ENCODE results near the gene PIGP.
A peak's percentile ranks its signal among the peaks of the same experiment; 100 is the strongest.
"Not testable (repeated sequence)": the region's sequence is repeated elsewhere in the genome, so short reads cannot be mapped to it uniquely, and the experiment has no call there.

Gene PIGP

DNA sequence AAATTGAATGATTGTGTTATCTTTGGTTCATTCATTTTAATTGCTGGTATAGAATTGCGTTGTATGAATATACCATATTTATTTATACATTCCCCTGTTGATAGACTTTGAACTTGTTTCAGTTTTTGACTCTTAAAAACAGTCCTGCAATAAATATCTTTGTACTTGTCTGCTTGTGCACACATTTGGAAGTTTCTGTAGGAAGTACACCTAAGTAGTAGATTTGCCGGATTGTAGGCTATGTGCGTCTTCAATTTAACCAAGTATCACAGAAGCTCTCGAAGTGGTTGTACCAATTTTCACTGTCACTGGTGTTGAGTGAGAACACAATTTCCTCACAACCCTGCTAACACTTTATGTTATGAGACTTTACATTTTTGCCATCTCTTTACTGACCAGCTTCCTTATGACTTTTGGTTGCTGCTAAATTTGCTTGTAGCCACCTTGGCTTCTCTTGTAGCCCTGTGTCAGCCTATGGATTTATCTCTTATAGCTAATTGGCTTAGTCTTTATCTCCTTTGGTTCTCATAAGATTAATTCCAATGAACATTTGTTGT is 2.4 kb upstream of the PIGP start:
- DNase-seq (ENCODE audit: low spot score) = no peak

DNA sequence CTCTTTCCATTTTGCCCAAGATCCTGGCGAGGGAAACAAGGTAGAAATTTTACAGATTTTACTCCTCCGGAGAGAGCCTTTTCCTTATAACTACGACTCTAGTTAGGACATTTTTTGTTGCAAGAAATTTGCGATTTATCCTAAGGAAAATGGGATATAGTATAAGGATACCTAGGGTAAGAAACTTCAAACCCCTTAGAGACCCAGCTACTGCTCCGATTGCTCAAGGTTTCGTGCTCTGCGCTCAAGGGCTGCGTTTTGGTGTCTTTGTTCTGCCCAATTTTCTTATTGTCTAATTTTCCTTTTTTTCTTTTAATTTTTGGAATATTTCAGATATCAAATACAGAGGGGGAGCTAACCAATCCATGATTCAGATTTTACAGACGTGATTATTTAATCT is 1.7 kb upstream of the PIGP start:
- DNase-seq (ENCODE audit: low spot score) = no peak

DNA sequence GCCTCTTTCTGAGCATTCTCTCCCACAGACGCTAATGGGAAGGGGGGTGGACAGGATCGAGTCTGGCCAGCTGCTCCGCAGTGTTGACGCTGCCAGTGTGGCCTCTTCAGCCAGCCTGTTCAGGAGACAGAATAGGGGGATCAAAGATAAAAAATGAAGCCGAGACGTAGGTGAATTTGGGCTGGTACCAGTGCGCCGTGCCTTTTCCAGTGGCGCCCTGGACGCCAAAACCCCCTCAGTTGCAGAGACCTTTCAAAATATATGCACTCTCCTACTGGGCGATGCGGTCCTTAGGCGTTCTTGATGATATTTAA is 1.3 kb upstream of the PIGP start:
- DNase-seq (ENCODE audit: low spot score) = peak; percentile 23

DNA sequence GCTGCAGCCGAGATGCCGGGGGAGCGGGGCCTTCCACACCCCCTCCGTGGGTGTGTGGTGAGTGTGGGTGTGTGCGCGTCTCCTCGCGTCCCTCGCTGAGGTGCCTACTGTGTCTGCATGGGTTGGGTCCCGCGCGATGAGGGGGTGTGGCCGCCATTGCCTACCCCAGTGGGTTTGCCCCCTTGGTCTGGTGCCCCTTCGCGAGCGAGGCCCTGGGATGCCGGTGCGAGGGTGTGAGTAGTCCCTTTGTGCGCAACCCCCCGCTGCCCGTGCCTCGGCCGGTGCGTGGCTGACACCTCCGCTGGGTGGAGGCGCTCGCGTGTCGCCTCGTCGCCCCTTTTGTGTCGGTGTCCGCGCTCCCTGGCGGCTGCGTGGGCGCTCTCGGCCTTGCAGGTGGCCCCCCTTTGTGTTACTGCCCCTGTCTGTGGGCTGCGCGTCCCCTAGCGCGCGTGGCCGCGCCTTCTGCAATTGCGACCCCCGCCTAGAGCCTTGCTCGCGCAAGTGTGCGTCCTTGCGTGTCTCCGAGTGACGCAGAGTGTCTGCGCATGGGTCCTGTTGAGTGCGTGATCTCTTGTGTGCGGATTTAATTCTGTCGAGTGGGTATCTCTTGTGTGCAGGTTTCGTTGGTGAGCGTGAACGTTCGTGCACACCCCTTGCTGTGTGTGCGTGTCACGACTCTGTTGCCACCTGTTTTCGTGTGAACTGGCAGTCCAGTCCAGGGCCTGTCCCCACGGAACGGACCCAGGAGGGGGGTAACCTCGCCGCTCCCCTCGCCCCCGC is 736 bp upstream of the PIGP start:
- peak; percentile 22 for DNase-seq (ENCODE audit: low spot score)

DNA sequence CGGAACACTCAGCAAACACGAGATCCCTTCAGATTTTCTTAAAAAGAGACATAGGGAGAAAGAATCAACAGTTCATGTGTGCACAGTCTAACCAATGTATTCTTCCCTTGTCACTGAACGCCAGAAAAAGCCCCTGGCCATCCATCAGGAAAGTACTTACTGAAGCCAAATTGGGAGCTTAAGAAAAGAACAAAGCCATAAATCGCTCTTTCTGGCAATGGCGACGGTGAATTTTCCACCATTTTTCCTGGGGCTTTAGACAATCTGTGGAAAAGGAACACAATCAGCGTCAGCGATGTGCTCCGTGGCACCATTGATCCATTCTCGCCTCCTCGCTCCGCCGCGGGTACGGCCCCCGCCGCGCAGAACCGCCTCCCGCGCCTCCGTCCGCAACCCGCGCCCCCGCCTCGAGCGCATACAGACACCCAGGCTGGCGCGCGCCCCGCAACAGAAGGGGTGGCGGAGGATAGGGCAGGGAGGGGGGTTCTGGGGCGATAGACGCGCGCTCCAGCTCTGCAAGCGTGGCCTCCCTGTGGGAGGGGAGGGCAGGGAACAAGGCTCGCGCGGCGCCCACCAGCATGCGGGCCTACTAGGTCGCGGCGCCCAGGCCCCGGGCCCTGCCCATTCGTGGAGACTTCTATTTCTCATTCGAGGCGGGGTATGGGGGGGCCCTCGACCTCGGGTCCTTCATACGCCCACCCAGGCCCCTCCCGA is 440 bp downstream of the PIGP start:
- peak; percentile 44 for DNase-seq (ENCODE audit: low spot score)

DNA sequence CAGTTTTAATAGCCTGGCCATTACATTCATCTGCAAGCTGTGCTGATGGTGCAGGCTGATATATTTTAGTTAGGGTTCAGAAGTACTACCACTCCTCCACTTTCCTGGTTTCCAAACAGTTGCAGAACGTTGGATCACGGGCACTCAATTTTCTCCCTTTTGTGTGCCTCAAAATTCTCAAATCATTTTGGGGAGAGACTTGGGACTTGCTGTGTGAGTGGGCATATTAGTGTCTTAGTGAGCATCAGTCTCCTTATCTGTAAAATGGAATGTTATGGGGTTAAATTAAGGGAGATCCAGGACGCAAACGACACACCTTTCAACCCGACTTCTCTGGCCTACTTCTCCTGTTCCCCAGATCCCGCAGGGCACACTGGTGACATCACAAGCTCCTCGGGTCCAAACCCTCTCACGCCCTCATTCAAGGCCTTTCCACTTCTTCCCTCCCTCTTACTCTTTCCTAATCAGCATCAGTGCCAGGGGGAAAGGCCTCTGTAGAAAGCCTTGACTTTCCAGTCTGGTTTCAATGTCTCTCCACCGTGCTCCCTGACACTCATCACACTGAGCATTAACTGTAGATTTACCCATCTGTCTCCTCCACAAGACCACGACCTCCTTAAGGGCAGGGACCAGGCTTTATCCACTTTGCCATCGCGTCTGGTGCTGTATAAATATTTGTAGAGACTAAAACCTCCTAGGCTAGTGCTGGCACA is 1.2 kb downstream of the PIGP start:
- DNase-seq (ENCODE audit: low spot score) = peak; percentile 34

DNA sequence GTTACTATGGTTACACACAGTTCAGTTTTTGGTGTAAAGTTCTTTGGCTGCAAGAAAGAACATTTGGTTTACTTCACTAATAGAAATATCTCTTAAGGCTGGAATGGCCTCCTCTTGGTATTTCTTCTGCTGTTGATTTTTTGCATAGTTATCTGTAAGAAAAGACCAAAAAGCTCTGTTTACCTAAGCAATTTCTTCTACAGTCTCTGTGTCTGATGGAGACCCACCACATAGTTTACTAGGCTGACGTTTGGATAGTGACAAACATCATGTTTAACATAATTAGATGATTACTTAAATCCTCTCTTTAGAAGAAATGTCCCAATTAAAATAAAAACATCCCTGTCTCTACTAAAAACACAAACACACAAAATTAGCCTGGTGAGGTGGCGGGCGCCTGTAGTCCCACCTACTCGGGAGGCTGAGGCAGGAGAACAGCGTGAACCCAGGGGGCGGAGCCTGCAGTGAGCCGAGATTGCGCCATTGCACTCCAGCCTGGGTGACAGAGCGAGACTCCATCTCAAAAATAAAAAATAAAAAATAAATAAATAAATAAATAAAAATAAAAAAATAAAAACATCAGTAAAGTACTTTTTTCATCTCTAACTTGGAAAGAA is 7.2 kb downstream of the PIGP start:
- DNase-seq (ENCODE audit: low spot score) = no peak

DNA sequence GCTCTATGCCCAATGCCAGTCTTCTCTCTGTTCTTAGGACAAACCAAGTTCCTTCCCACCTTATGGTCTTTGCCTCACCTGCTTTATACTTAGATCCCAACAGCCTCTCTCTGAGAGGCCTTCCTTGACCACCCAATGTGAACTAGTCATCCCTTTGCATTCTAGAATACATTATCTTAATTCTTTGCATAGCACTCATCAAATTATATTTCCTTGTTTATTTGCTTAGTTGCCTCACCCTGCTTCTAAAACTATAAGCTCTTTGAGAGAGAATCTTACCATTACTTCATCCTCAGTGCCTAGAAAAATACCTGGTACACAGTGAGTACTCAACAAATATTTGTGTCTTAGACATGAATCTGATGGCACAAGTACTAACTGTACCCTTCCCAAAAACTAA is 8.0 kb downstream of the PIGP start:
- DNase-seq (ENCODE audit: low spot score) = no peak

DNA sequence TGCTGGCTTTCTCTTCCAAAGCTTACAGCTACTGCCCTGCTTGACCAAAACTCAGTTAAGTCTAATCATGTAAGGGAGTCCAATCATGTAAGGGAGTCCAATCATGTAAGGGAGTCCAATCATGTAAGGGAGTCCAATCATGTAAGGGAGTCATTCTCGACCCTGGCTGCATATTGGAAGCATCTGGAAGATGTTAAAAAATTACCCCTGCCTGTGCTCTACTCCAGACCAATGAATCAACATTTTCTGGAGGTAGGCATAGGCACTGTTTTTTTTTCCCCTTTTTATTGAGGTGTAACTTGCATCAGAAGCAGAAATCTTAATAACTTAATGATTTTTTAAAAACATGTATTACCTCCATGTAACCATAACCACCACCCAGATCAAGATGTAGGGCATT is 9.4 kb downstream of the PIGP start:
- no peak for DNase-seq (ENCODE audit: low spot score)

DNA sequence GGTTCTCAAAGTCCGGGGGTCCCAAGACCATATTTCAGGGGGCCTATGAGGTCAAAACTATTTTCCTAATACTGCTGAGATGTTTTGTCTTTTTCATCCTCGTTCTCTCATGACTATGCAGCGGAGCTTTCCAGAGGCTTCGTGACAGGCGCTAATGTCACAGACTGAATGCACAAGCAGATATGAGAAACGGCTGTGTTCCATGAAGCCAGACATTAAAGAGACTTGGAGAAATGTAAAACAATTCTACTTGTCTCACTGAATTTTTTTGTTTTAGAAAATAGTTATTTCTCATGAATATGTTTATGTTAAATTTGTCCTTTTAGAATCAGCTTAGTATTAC is 10.3 kb downstream of the PIGP start:
- no peak for DNase-seq (ENCODE audit: low spot score)

DNA sequence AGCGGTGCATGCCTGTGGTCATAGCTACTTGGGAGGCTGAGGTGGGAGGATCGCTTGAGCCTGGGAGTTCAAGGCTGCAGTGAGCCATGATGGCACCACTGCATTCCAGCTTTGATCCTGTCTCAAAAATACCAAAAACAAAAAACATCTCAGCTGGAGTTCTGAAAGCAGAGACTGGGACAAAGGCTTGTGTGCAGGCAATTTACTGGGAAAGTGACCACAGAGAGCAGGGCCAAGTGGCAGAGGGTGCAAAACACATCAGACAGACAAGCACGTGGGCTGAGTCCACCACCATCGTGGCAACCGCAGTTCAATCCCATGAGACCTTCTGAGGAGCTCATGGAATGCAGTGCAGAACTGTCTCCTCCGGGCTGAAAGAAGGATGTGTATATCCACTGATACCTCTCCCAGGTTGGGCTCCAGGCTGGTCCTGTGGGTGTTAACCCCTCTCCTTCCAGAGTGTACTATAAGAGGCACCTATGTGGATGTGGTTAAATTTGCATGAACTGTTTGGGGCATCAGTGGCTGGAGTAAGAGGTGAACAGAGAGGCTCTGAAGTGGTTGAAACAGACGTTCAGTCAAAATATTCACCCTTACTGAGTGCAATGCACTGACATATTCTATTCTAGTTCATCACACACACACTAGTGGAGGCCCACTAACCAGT is 10.8 kb downstream of the PIGP start:
- DNase-seq (ENCODE audit: low spot score) = peak; percentile 65

DNA sequence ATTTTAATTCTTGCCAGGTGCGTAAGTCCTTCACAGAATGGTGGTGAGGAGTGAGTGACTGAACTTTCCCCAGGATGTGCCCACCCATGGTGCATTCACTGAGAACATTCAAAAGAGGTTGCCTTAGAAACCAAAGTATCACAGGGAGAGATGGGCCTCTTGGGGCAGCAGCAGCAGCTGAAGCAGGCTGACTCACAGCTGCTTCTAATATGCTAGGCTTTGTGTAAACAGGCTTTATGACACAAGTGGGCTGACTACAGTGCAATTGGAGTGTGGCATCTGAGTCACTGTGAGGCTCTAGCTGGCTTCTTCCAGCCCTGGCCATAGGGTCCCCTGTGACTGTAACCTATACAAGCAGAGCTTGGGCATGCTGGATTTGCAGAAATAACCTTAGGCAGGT is 12.6 kb downstream of the PIGP start:
- peak; percentile 84 for DNase-seq (ENCODE audit: low spot score)

DNA sequence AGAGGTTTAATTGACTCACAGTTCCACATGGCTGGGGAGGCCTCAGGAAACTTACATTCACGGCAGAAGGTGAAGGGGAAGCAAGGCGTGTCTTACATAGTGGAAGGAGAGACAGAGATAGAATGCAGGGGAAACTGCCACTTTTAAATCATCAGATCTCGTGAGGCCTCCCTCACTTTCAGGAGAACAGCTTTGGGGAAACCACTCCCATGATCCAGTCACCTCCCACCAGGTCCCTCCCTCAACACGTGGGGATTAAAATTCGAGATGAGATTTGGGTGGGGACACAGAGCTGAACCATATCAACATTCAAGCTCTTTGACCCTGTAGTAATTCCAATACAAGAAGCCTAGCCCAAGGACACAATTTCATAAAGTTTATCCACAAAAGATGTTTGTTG is 13.7 kb downstream of the PIGP start:
- no peak for DNase-seq (ENCODE audit: low spot score)

DNA sequence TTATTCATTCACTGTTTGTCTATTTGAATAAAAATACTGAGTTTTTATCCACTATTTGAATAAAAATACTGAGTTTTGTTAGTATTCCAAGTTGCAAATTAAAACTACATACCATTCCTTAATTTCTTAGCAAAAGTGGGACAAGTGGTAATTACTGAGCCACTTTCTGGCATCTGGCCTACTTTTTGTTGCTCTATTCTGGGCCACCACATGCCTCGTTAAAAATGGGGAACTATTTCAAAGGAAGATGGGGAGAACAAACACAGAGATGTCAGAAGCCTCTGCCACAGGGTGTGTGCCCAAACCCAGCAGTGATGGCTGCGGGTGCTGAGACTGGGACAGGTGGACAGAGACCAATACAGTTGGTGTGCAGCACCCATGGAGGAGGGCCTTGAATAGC is 14.6 kb downstream of the PIGP start:
- DNase-seq (ENCODE audit: low spot score) = no peak

DNA sequence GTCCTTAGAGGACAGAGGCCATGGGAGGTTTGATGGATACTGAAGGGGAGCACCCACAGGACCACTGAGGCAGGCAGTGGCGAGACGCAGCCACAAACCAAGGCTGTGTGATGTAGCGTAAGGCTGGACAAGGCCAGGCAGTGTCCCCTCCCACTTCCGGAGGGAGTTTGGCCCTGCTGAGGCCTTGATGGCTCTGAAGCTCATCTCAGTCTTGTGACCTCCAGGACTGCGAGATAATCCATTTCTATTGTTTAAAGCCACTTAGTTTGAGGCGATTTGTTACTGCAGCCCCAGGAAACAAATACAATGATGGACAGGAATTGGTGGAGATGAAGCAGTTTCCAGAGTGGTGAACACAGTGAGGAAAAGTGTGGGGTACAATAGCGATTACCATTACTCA is 15.3 kb downstream of the PIGP start:
- DNase-seq (ENCODE audit: low spot score) = no peak

DNA sequence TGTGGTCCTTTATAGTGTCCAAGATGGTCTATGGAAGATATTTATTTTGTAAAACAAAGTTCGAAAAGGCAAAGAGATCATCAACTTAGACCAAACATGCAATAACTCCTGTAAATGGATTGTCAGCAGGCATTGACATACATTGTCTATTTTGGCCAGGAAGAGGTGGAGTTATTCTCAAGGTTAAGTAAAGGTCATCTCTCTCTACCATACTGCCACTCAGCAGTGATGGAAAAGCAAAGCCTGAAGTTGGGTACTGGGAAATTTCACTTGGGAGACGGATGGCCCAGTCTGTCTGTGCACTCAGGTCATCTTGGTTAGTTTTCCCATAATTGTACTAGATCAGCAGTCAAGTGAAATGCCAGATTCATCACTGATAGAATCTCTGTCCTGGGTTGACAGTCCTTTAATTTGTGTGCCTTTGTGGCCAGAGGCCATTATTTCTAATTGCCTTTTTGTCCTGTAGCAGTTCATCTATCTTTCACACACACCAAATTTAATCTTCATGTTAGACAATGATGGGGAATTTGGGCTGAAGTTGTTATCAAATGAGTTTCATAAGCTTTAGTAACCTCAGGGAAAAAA is 17.5 kb downstream of the PIGP start:
- DNase-seq (ENCODE audit: low spot score) = no peak

DNA sequence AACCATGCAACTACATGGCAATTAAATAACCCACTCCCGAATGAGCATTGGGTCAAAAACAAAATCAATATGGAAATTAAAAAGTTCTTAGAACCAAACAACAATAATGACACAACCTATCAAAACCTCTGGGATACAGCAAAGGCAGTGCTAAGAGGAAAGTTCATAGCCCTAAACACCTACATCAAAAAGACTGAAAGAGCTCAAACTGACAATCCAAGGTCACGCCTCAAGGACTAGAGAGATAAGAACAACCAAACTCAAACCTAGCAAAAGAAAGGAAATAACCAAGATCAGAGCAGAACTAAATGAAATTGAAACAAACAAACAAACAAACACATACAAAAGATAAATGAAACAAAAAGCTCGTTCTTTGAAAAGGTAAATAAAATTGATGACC is 23.1 kb downstream of the PIGP start:
- DNase-seq (ENCODE audit: low spot score) = not testable (repeated sequence)

DNA sequence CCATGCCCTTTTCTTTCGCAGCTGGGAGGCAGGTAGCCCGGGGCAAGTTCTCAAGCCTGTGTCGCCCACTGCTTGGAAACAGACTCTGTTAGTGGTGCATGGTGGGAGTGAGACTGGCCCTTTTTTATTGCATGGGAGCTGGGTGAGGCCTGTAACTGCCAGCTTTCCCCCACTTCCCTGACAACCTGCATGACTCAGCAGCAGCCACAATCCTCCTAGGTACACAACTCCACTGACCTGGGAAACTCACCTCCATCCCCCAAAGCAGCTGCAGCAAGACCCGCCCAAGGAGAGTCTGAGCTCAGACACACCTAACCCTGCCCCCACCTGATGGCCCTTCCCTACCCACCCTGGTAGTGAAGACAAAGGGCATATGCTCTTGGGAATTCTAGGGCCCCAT is 25.8 kb downstream of the PIGP start:
- no peak for DNase-seq (ENCODE audit: low spot score)

DNA sequence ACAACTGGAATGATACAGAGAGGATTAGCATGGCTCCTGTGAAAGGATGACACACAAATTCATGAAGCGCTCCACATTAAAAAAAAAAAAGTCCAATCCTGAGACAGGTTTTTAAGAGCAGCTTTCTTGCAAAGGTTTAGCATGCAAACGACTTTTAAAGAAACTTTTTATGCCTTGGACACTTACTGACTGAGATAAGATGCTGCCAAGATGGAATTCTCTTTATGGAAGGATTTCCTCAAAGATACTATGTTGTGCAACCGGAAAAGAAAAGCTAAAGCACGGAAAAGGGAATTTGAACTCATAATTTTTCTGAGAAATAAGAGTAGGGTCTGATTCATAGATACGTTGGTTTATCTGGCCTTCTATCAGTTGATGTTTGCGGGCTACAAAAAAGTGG is 27.3 kb downstream of the PIGP start:
- no peak for DNase-seq (ENCODE audit: low spot score)

DNA sequence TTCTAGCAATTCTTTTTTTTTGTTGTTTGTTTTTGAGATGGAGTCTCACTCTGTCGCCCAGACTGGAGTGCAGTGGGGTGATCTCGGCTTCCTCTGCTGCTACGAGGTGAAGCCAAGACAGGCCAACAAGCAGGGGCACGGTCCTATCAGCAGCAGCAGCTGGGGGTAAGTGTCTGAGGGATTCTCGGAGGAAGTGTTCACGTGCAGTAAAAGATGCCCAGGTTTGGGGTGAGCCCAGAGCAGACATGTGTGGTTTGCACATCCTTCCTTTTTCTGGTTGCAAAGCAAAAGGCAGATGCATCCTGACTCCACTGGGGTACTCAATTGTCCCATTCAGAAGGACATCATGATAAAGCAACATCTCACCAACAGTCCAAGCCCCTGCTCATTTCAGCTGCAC is 27.7 kb downstream of the PIGP start:
- DNase-seq (ENCODE audit: low spot score) = no peak

DNA sequence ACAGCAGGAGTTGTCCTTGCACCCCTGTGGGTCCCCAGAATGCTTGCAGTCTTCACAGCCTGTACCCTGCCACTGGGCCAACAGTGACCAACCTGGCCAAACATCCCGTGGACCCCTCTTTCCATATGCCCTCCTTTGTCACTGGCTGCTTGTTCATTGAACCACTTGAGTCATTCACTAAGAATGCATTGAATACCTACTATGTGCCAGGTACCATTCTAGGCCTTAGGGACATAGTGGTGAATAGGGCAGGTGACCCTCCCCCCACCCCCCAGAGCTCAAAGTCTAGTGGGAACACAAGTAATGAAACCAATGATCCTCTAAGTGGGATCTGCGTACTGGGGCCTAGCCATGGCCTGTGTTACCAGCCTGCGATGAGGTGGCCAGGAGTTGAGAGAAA is 28.2 kb downstream of the PIGP start:
- DNase-seq (ENCODE audit: low spot score) = no peak

DNA sequence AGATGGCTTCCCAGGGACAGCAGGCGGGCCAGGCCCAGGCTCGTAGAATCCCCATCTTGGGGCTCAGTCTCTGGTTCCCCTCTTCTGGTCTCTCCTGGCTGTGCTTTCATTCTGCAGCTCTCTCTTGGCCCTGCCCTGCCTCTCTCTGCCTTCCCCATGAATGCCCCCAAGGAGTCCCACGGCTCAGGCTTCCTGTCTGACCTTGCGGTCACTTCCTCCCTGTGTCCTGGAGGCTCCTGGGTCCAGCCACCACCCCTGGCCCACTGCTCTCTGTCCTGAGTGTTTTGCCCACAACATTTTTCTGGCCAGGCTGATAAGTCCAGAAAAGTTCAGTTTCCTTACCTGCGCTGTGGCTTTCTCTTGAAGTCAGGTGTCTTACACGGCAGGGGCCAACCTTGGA is 29.1 kb downstream of the PIGP start:
- no peak for DNase-seq (ENCODE audit: low spot score)

All from hepatic stellate cell (primary cell).